IMR-90 (cell line): ENCODE results near the gene ITGAX.

Source experiments
- BHLHE40 ChIP-seq: fragments of 150-350 bp; IDR thresholded peaks from 2 replicates; pipeline ENCODE4 v1.6.1; 2016; ENCODE audit warnings: mild to moderate bottlenecking, low read depth, low read length
- CEBPB ChIP-seq: IDR thresholded peaks from 2 replicates; pipeline ENCODE4 v1.6.1; 2012; ENCODE audit warnings: low read depth, low read length, improper control_type of control experiment
- CHD1 ChIP-seq: IDR thresholded peaks from 2 replicates; pipeline ENCODE4 v1.6.1; 2012; ENCODE audit warnings: low read depth, low read length, improper control_type of control experiment
- MAZ ChIP-seq: IDR thresholded peaks from 2 replicates; pipeline ENCODE4 v1.6.1; 2012; ENCODE audit warnings: low read depth, mild to moderate bottlenecking, low read length, improper control_type of control experiment, moderate library complexity, borderline replicate concordance
- MXI1 ChIP-seq: IDR thresholded peaks from 2 replicates; pipeline ENCODE4 v1.6.1; 2012; ENCODE audit warnings: low read depth, mild to moderate bottlenecking, low read length, moderate library complexity, borderline replicate concordance
- POLR2A ChIP-seq: IDR thresholded peaks from 2 replicates; pipeline ENCODE4 v1.6.1; 2012; ENCODE audit warnings: mild to moderate bottlenecking, low read depth, low read length
- RAD21 ChIP-seq: IDR thresholded peaks from 2 replicates; pipeline ENCODE4 v1.6.1; 2012; ENCODE audit warnings: low read length, improper control_type of control experiment
- RCOR1 ChIP-seq: IDR thresholded peaks from 2 replicates; pipeline ENCODE4 v1.6.1; 2012; ENCODE audit warnings: mild to moderate bottlenecking, low read length, improper control_type of control experiment; ENCODE audit not compliant: insufficient replicate concordance
- RFX5 ChIP-seq: IDR thresholded peaks from 2 replicates; pipeline ENCODE4 v1.8.0; 2012; ENCODE audit warnings: low read depth, mild to moderate bottlenecking, low read length, moderate library complexity
- TF ChIP-seq, protein P1 (sequence below): conservative IDR thresholded peaks from 2 replicates; pipeline ENCODE4 v1.5.1; 2012; ENCODE audit warnings: mild to moderate bottlenecking, low read depth, low read length, improper control_type of control experiment
- TF ChIP-seq, protein P2 (sequence below): fragments of 150-350 bp; IDR thresholded peaks from 2 replicates; pipeline ENCODE4 v1.6.1; 2017; ENCODE audit warnings: mild to moderate bottlenecking, antibody characterized with exemption, low read length, low read depth

DNA sequence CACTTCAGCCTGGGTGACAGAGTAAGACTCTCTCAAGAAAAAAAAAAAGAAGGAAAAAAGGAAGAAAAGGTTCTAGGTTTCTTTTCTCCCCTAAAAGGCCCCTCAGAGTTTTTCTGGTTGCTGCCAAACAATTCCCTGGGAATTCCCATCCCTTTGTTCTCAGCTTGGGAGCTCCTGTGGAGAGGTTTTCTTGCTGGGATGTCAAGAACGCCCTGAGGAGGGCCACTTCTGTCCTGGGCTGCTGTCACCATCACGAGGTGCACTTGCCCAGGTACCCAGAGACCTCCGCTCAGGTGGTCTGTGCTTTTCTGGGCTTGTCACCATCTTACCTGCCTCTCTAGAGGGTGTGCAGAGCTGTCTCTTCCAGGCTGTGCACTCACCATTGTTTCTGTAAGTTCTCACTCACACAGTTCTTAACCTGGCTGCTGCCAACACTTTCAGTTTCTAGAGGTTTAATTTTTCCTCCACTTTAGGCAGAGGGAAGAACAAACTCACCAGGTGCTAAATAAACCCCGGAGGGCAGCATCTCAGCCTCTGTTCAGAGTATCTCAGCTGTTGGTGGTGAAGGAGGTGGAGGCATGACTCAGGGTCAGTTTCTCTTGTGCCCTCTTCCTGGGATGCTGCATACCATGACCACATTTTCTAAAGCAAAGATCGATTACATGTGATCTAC lies 75.5 kb downstream of the ITGAX start:
- TF ChIP-seq, protein P1, sequence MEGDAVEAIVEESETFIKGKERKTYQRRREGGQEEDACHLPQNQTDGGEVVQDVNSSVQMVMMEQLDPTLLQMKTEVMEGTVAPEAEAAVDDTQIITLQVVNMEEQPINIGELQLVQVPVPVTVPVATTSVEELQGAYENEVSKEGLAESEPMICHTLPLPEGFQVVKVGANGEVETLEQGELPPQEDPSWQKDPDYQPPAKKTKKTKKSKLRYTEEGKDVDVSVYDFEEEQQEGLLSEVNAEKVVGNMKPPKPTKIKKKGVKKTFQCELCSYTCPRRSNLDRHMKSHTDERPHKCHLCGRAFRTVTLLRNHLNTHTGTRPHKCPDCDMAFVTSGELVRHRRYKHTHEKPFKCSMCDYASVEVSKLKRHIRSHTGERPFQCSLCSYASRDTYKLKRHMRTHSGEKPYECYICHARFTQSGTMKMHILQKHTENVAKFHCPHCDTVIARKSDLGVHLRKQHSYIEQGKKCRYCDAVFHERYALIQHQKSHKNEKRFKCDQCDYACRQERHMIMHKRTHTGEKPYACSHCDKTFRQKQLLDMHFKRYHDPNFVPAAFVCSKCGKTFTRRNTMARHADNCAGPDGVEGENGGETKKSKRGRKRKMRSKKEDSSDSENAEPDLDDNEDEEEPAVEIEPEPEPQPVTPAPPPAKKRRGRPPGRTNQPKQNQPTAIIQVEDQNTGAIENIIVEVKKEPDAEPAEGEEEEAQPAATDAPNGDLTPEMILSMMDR, result no peak
- TF ChIP-seq POLR2A (no peak), RCOR1 (no peak), RAD21 (no peak), CHD1 (no peak), MAZ (no peak), RFX5 (no peak), CEBPB (no peak), BHLHE40 (no peak), MXI1 (no peak)
- TF ChIP-seq, protein P2, sequence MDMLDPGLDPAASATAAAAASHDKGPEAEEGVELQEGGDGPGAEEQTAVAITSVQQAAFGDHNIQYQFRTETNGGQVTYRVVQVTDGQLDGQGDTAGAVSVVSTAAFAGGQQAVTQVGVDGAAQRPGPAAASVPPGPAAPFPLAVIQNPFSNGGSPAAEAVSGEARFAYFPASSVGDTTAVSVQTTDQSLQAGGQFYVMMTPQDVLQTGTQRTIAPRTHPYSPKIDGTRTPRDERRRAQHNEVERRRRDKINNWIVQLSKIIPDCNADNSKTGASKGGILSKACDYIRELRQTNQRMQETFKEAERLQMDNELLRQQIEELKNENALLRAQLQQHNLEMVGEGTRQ, result no peak
